Measurements from ENCODE around the gene MAGEB5. TPM values are rescaled to one million over a fixed set of nuclear protein-coding genes. Genes with fewer than 3 reads are reported as not detected.
"Not testable (repeated sequence)": the region's sequence is repeated elsewhere in the genome, so short reads cannot be mapped to it uniquely, and the experiment has no call there.

The MAGEB5 gene
- total RNA-seq, 1 experiment from 2014 or later = not detected

GRCh38 chrX:26203561-26203960 lies 12.4 kb upstream of the MAGEB5 start:
- in situ Hi-C loops (cut with HindIII; ENCODE audit: low pct_unique_long_range_greater_than_20kb, low sequenced_read_pairs) (no loop called here), intact Hi-C loops (cut with micrococcal nuclease; ENCODE audit: unreplicated experiment) (no loop called here)
- no TSS peak for BruUV-seq (replicated peaks)
- no peak for ATAC-seq
- TF ChIP-seq POLR2AphosphoS5 (IDR thresholded peaks at IDR 0.05; ENCODE audit: low read depth, low read length) (no peak), REST (IDR thresholded peaks at IDR 0.05; ENCODE audit: insufficient read depth in 1 of 2, low read depth in 2 of 2, low read length in 1 of 2) (no peak), SIN3A (IDR thresholded peaks at IDR 0.05; ENCODE audit: borderline replicate concordance, insufficient read depth, low read depth, low read length) (no peak), CTCF (IDR thresholded peaks at IDR 0.05) (no peak)
- H3K9me3 ChIP-seq (ENCODE audit: control insufficient read depth, insufficient read depth, low read depth, low read length) = no peaks in the 10 kb centered on the region
- DNase-seq (ENCODE audit: low read depth, low spot score) = no peak
- H3K4me1 ChIP-seq (ENCODE audit: control insufficient read depth, insufficient read depth, low read length) = no peaks in the 10 kb centered on the region
- ChIA-PET POLR2A (no interaction called here), CTCF (no interaction called here)
- H3K36me3 ChIP-seq (ENCODE audit: control insufficient read depth, insufficient read depth, low read length) = no peaks in the 10 kb centered on the region
- no peaks in the 10 kb centered on the region for H3K27me3 ChIP-seq (ENCODE audit: control insufficient read depth, insufficient read depth, low read length)
- no peak overlapping the region for H3K27ac ChIP-seq (ENCODE audit: low read length)
- no peak overlapping the region for H3K4me3 ChIP-seq (ENCODE audit: low read depth in 2 of 2, low read length in 2 of 2)

- CTCF ChIA-PET; H3K36me3 ChIP-seq (ENCODE audit: control insufficient read depth, insufficient read depth, low read length); intact Hi-C loops (cut with micrococcal nuclease; ENCODE audit: unreplicated experiment); H3K27me3 ChIP-seq (ENCODE audit: control insufficient read depth, insufficient read depth, low read length); in situ Hi-C loops (cut with HindIII; ENCODE audit: low pct_unique_long_range_greater_than_20kb, low sequenced_read_pairs); BruUV-seq (replicated peaks); H3K27ac ChIP-seq (ENCODE audit: low read length); H3K4me1 ChIP-seq (ENCODE audit: control insufficient read depth, insufficient read depth, low read length); DNase-seq (ENCODE audit: low read depth, low spot score); H3K9me3 ChIP-seq (ENCODE audit: control insufficient read depth, insufficient read depth, low read depth, low read length); POLR2A ChIA-PET; ATAC-seq; H3K4me3 ChIP-seq (ENCODE audit: low read depth in 2 of 2, low read length in 2 of 2): not testable (repeated sequence)
These were observed 11.3 kb upstream of the MAGEB5 start for GRCh38 chrX:26204717-26205116.

- intact Hi-C loops (cut with micrococcal nuclease; ENCODE audit: unreplicated experiment) = no loop called here
- in situ Hi-C loops (cut with HindIII; ENCODE audit: low pct_unique_long_range_greater_than_20kb, low sequenced_read_pairs) = no loop called here
- no peak overlapping the region for H3K4me3 ChIP-seq (ENCODE audit: low read depth in 2 of 2, low read length in 2 of 2)
- TF ChIP-seq CTCF (IDR thresholded peaks at IDR 0.05) (no peak), REST (IDR thresholded peaks at IDR 0.05; ENCODE audit: insufficient read depth in 1 of 2, low read depth in 2 of 2, low read length in 1 of 2) (no peak), SIN3A (IDR thresholded peaks at IDR 0.05; ENCODE audit: borderline replicate concordance, insufficient read depth, low read depth, low read length) (no peak)
- no peaks in the 10 kb centered on the region for H3K27me3 ChIP-seq (ENCODE audit: control insufficient read depth, insufficient read depth, low read length)
- ChIA-PET POLR2A (no interaction called here), CTCF (no interaction called here)
- H3K36me3 ChIP-seq (ENCODE audit: control insufficient read depth, insufficient read depth, low read length) = no peaks in the 10 kb centered on the region
- ATAC-seq (no peak), DNase-seq (ENCODE audit: low read depth, low spot score) (no peak)
- no peak overlapping the region for H3K27ac ChIP-seq (ENCODE audit: low read length)
- no peaks in the 10 kb centered on the region for H3K4me1 ChIP-seq (ENCODE audit: control insufficient read depth, insufficient read depth, low read length)
- BruUV-seq (replicated peaks) = no TSS peak
- H3K9me3 ChIP-seq (ENCODE audit: control insufficient read depth, insufficient read depth, low read depth, low read length) = no peaks in the 10 kb centered on the region
These were observed 8.0 kb upstream of the MAGEB5 start for GRCh38 chrX:26208012-26208411.

All from Panc1 (cell line).